Suppressor macrophage treated with lipopolysaccharide for 4 hours (primary cell): Measurements from ENCODE around the gene ATAD3A.
"Not testable (repeated sequence)": the region's sequence is repeated elsewhere in the genome, so short reads cannot be mapped to it uniquely, and the experiment has no call there.

Experiments used
- DNase-seq: peaks from one replicate; pipeline ENCODE4 v3.0.0-alpha.2; 2020

Gene ATAD3A

DNA sequence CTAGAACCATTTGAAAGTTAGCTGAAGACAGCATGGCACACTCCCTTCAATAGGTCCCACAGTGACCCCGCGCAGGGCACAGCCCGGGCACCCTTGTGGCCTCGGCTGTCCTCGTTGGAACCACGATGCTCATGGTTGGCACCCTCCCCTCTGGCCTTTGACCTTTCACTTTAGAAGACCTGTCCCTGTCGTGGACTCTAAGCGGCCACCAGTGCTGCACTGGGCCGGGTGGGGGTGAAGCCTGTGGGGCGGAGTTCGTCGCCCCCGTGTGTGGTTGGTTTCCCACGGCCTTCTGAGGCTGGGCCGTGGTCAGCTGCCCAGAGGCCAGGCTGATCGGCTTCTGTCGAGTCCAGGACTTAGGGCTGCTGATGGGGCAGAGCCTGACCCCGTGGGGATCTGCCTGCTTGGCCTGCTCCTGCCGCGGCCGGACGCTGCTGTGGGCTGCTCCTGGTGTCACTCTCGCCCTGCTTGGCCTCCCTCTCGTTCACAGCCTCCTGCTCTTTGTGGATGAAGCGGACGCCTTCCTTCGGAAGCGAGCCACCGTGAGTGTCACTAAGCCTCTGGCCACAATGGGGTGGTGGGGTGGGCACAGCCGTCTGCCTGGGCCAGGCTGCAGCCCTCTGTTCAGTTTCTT, 12.9 kb downstream of the ATAD3A start:
- not testable (repeated sequence) for DNase-seq

DNA sequence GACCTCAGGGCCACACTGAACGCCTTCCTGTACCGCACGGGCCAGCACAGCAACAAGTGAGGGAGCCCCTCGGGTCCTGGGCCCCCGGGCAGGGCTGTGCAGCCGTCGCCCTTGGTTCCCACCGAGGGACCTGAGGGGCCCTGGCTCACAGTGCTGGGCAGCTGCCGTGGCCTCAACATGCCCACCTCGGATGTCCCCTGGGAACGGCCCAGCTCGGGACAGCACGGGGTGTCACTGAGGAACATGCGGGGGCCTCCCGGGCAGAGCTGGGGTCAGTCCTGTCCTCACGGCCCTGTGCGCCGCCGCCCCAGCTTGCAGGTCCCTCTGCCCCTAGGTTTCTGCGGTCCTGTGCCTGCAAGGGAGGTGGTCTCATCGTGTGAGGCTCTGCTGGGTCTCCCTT, 14.5 kb downstream of the ATAD3A start:
- DNase-seq, result not testable (repeated sequence)

DNA sequence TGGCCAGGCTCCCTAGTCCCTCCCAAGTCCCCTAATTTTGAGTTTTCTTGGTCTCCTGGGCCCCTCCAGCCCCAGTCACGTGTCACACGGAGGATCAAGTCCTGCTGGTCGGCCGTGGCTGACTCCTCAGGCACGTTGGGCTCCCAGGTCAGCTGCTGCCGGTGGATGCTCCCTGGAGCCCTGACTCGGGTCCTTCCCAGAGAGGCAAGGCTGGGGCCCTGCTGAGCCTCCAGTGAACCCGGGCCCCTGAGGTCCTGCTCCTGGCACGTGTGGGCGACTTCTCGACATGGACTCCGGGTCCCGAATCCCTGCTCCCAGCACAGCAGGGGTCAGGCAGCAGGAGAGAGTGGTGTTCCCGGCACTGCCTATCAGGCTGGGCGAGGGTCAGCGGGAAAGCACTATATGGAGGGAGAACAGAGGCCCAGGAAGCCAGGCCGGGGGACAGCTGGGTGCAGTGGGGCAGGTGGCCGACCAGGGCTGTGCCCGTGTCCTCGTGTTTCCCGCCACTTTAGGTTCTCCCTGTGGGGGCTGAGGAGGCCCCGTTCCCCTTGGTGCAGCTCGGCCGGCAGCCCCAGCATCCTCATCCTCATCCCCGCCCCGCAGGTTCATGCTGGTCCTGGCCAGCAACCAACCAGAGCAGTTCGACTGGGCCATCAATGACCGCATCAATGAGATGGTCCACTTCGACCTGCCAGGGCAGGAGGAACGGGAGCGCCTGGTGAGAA, 15.3 kb downstream of the ATAD3A start:
- DNase-seq, result no peak

GRCh38 chr1:1528301-1529267, 16.6 kb downstream of the ATAD3A start:
- no peak for DNase-seq

DNA sequence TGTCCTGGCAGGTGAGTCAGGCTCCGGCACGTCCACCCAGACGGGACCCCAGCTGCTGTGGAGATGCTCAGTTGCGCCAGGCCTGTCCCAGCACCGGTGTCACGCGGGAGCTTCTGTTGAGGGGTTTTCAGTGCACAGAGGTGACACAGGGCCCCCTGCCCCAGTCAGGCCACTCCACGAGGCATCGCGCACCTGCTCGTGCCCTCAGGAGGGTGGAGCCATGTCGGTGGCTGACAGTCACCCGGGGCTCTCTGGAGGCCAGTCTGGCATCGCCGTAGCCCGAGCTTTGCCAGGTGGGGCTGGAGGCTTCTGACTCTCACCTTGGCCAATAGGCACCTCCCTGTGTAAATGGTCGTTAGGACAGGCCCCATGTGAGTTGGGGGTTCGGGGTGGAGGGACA, 17.4 kb downstream of the ATAD3A start:
- DNase-seq, result no peak

DNA sequence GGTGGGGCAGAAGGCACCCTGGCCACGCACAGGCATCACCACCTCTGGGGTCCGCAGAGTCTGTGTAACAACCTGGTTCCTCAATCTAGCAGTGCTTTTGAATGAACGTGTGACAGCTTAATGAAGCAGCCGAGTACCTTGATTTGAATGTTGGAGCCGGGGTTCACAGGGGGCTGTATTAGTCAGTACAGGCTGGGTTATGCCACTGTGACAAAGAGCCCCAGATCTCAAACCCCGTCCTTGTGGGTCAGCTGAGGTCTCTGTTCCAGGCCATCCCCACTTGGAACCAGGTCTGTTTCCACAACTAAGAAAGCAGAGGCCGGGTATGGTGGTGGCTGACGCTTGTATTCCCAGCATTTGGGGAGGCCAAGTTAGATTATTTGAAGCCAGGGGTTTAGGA, 18.0 kb downstream of the ATAD3A start:
- DNase-seq, result no peak

DNA sequence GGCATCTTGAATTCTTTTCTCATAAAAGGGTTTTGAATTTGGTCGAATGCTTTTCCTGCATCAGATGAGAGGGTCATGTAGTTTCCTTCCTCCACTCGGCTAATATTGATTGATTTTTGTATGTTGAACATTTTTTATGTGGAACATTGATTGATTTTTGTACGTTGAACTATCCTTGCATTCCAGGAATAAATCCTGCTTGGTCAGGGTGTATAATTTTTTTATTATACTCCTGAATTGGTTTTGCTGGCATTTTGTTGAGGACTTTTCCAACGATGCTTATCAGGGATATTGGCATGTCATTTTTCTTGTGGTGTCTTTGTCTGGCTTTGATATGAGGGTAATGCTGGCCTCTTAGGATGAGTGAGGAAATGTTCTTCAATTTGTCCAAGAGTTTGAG, 20.0 kb downstream of the ATAD3A start:
- no peak for DNase-seq

DNA sequence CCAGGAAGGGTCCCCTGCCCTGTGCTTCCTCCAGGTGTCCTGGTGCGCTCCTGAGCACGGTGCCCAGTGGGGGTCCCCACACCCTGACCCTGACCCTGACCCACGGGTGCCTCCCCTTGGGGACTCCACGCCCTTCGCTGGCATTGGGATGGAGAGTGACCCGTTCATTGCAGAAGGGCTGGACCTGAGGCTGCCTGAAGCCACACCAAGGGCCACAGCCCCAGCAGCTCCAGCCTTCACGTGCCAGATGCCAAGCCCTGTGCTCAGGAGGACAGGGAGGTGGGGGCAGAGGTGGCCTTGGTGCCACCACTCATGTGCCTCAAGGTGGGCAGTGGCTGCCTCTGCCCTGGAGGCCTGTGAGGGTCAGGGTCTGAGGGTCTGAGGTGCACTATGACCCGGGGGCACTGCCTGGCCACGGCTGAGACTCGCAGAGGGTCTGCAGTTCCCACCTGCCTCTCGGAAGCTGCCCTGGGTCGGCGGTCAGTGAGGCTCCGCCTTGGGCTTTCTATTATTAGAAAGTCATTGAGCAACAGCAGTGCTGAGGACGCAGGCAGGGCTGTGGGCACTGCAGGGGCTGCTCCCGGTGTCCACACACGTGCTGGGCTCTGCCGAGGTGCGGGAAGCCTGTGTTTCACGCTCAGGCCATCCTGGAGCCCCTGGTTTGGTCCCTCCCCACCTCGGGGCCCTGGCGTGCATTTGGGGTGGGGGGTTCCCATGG, 21.4 kb downstream of the ATAD3A start:
- not testable (repeated sequence) for DNase-seq

GRCh38 chr1:1533894-1534291, 21.9 kb downstream of the ATAD3A start:
- DNase-seq, result not testable (repeated sequence)

DNA sequence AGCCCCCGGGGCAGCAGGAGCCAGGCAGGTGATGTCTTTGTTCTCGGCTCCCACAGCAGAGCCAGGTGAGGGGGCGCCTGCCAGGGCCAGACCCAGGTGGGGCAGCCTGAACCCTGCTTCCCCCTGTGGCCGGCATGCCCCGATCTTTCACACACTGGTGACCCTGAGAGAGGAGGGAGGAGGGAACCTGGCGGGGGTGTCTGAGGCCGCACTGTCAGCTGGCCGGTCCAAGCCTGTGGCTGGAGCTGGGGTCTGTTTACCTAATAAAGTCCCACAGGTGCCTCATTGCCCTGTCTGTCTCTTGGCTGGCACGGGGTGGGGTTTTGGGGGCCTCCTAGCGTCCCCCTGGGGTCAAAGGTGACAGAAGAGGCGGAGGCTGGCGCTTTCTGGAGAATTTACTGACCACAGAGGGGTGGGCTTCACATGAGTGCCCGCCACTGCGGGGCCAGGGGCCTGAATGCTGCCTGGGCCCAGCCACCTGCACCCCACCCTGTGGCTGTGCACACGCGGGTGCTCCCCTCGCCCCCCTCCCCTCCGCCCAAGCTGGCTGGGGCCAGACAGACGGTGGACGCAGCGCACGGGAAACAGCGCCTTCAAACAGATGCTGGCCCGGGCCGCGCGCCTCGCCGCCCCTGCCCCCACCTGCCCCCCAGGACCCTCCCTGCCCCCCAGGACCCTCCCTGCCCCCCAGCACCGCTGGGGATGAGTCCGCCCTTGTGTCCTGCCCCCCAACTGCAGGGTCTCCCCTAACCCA, 22.6 kb downstream of the ATAD3A start:
- DNase-seq, result no peak

- no peak for DNase-seq
Observed at GRCh38 chr1:1535201-1536018, 23.4 kb downstream of the ATAD3A start.

GRCh38 chr1:1536019-1536937, 24.3 kb downstream of the ATAD3A start:
- no peak for DNase-seq

DNA sequence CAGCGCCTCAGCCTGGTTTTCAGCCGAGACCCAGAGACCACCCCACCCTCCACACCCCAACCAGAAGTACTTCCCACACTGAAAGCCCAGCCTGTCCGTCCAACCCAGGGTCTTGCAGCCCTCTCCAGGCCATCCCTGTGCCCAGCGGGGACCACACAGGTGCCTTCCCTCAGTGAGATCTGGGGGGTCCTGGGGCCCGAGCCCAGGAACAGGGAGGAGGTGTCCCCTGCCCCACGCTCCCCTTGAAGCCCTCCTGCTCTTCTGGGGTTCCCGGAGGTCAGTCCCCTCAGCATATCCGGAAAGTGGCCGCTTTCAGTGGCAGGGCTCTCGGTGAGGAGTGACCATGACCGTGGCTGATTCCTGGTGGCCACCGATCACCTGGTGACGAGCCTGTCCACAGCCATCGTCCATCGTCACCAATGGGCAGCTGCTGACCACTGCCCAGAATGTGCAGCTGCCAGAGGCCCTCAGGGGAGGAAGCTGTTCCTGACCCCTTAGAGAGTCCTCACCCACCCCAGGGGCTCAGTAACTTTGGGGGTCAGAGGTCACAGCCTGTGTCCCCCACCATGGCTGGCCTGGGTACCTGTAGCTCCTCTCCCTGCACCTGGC, 25.1 kb downstream of the ATAD3A start:
- no peak for DNase-seq

DNA sequence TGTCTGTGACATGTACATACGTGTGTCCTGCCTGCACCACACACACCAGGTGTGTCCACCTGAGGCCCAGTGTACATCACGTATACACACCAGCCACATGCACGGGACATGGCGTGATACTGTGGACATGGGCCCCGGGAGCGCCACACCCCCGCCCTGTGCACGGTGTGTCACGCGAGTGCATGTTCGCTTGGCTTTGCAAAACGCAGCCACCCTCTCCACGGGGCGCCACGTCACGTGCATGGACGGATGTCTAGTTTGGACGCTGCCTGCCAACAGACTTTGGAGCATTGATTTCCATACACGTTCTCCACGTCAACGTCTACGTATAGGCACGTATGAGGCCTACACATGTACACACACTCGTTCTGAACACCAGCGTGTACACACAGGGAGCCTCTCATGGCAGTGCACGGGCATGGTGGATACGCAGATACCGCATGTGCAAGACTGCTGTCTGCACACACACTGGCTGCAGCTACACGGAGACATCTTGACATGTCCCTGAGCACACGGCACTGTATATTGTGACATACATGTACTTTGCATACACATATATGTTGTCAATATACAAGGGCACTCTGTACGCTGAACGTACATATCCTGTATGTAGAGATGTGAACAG, 25.8 kb downstream of the ATAD3A start:
- DNase-seq, result no peak

DNA sequence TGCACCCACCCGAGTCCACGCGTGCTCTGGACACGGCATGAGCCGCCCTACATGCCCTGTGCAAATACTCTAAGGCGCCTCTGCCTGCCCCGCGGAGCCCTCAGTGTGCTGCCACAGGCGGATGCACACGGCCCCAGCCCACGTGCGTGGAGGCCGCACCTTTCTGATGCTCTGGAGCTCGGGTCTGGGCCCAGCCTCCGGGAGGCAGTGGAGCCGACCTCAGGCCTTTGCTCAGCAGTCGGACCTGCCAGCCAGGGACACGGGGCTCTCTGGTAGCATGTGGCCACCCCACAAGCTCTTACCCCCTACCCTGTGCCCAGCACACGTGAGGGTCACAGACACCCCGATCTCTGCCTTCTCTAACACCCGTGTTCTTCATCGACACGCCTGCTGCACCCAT, 26.4 kb downstream of the ATAD3A start:
- DNase-seq, result no peak

- DNase-seq, result no peak
Observed at GRCh38 chr1:1538989-1539309, 27.0 kb downstream of the ATAD3A start.

- no peak for DNase-seq
Observed at GRCh38 chr1:1539310-1540089, 27.5 kb downstream of the ATAD3A start.

- no peak for DNase-seq
Observed at GRCh38 chr1:1540090-1540817, 28.3 kb downstream of the ATAD3A start, which contains the start of gene TMEM240. TSS of gene TMEM240 (minus strand) at chr1:1540624. CDS start at chr1:1540346, 278 bp downstream.
